ENCODE data around the gene OLA1.

OLA1 gene

GRCh38 chr2:174122185-174122584 lies 126.1 kb downstream of the OLA1 start:
- no peak for TF ChIP-seq CTCF (IDR thresholded peaks at IDR 0.05; ENCODE audit: insufficient read depth, low read depth, low read length, missing control alignments)
- no peak overlapping the region for H3K4me3 ChIP-seq (ENCODE audit: low read depth, low read length)
- DNase-seq (ENCODE audit: low read depth), result no peak

GRCh38 chr2:174121612-174122011 lies 126.7 kb downstream of the OLA1 start:
- H3K4me3 ChIP-seq (ENCODE audit: low read depth, low read length), result no peak overlapping the region
- no peak for DNase-seq (ENCODE audit: low read depth)
- no peak for TF ChIP-seq CTCF (IDR thresholded peaks at IDR 0.05; ENCODE audit: insufficient read depth, low read depth, low read length, missing control alignments)

- DNase-seq (ENCODE audit: low read depth), result no peak
- H3K4me3 ChIP-seq (ENCODE audit: low read depth, low read length), result no peak overlapping the region
- TF ChIP-seq CTCF (IDR thresholded peaks at IDR 0.05; ENCODE audit: insufficient read depth, low read depth, low read length, missing control alignments), result no peak
These were observed 127.2 kb downstream of the OLA1 start for GRCh38 chr2:174121175-174121574.

GRCh38 chr2:174120346-174120745 lies 128.0 kb downstream of the OLA1 start:
- no peak overlapping the region for H3K4me3 ChIP-seq (ENCODE audit: low read depth, low read length)
- DNase-seq (ENCODE audit: low read depth), result peak; percentile 4
- TF ChIP-seq CTCF (IDR thresholded peaks at IDR 0.05; ENCODE audit: insufficient read depth, low read depth, low read length, missing control alignments), result no peak

GRCh38 chr2:174117951-174118930 lies 130.1 kb downstream of the OLA1 start:
- H3K4me3 ChIP-seq (ENCODE audit: low read depth, low read length), result no peak overlapping the region
- no peak for TF ChIP-seq CTCF (IDR thresholded peaks at IDR 0.05; ENCODE audit: insufficient read depth, low read depth, low read length, missing control alignments)
- peak; percentile 7 for DNase-seq (ENCODE audit: low read depth)

- no peak for DNase-seq (ENCODE audit: low read depth)
- no peak for TF ChIP-seq CTCF (IDR thresholded peaks at IDR 0.05; ENCODE audit: insufficient read depth, low read depth, low read length, missing control alignments)
- H3K4me3 ChIP-seq (ENCODE audit: low read depth, low read length), result no peak overlapping the region
These were observed 136.3 kb downstream of the OLA1 start for GRCh38 chr2:174112073-174112472.

All from GM12865 (cell line).